Measurements from ENCODE around the gene MYO1D.

DNA sequence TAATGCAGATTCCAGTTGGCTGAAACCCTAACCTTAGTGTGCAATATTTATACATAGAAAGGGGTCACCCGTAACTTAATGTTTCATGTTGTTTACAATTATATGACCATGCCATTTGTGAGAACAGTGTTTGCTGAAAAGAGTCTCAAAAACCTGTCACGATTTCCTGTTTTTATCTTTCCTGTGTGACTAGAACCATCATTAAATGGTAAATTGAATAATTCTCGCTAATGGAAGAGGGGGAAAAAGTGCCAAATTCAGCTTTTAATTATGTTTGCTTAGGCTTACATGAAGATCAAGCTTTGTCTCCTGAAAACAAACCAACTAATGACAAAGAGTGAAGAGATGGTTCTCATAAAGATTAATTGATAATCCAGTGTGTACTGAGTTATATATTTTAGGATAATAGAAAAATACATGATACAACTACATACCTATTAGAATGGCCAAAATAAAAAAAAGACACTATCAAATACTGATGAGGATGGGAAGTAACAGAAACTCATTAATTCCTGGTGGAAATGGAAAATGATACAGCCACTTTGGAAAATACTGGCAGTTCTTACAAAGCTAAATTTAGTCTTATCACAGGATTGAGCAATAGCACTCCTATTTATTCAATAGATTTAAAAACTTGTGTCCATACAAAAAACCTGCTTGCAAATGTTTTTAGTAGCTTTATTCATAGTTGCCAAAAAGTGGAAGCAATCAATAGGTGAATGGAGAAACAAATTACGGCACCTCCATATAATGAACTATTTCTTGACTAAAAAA, 248.5 kb downstream of the MYO1D start:
- TF ChIP-seq, protein P1, sequence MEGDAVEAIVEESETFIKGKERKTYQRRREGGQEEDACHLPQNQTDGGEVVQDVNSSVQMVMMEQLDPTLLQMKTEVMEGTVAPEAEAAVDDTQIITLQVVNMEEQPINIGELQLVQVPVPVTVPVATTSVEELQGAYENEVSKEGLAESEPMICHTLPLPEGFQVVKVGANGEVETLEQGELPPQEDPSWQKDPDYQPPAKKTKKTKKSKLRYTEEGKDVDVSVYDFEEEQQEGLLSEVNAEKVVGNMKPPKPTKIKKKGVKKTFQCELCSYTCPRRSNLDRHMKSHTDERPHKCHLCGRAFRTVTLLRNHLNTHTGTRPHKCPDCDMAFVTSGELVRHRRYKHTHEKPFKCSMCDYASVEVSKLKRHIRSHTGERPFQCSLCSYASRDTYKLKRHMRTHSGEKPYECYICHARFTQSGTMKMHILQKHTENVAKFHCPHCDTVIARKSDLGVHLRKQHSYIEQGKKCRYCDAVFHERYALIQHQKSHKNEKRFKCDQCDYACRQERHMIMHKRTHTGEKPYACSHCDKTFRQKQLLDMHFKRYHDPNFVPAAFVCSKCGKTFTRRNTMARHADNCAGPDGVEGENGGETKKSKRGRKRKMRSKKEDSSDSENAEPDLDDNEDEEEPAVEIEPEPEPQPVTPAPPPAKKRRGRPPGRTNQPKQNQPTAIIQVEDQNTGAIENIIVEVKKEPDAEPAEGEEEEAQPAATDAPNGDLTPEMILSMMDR (IDR thresholded peaks at IDR 0.05; ENCODE audit: low read length): no peak
- TF ChIP-seq EZH2 (optimal IDR thresholded peaks at IDR 0.05; ENCODE audit: low read depth, low read length): no peak
- no peak for TF ChIP-seq EZH2phosphoT487 (IDR thresholded peaks at IDR 0.05; ENCODE audit: low read length)

Measured in MM.1S (cell line).